DND-41 (cell line): ENCODE results near the gene COX6A2.

ENCODE experiments used
- EZH2 ChIP-seq: IDR thresholded peaks from 3 replicates; pipeline ENCODE4 v1.6.1; 2012; ENCODE audit warnings: borderline replicate concordance, low read depth, mild to moderate bottlenecking, moderate library complexity, low read length, inconsistent platforms; ENCODE audit not compliant: severe bottlenecking
- TF ChIP-seq, protein P1 (sequence below): IDR thresholded peaks from 2 replicates; pipeline ENCODE4 v1.5.1; 2012; ENCODE audit warnings: borderline replicate concordance, low read length, moderate library complexity, mild to moderate bottlenecking; ENCODE audit not compliant: poor library complexity, severe bottlenecking; ENCODE audit errors: extremely low read depth

DNA sequence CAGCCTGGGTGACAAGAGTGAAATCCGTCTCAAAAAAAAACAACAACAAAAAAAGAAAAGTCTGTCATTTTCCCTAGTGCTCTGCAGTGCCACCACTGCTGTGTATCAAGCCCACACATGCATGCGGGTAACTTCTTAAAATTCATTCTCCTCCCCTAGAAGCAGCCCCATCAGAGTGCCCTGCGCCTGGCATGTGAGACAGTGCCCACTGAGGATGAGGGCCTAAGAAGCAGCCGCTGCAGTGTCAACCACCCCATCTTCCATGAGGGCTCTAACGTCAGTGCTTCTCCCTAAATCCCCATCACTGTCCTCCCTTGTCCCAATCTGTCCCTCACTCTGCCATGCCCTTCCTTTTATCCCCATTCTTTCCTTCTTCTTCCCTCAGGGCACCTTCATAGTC lies 10.2 kb downstream of the COX6A2 start:
- TF ChIP-seq, protein P1, sequence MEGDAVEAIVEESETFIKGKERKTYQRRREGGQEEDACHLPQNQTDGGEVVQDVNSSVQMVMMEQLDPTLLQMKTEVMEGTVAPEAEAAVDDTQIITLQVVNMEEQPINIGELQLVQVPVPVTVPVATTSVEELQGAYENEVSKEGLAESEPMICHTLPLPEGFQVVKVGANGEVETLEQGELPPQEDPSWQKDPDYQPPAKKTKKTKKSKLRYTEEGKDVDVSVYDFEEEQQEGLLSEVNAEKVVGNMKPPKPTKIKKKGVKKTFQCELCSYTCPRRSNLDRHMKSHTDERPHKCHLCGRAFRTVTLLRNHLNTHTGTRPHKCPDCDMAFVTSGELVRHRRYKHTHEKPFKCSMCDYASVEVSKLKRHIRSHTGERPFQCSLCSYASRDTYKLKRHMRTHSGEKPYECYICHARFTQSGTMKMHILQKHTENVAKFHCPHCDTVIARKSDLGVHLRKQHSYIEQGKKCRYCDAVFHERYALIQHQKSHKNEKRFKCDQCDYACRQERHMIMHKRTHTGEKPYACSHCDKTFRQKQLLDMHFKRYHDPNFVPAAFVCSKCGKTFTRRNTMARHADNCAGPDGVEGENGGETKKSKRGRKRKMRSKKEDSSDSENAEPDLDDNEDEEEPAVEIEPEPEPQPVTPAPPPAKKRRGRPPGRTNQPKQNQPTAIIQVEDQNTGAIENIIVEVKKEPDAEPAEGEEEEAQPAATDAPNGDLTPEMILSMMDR, result no peak
- TF ChIP-seq EZH2, result no peak
